HFF-Myc (cell line): ENCODE data around the gene WNT4.

Experiments used
- DNase-seq: peaks from one replicate; pipeline ENCODE4 v3.0.0-alpha.2; 2011; ENCODE audit warnings: low read depth; ENCODE audit errors: extremely low read depth
- H3K4me3 ChIP-seq: replicated peaks from 2 replicates; pipeline ENCODE4 v1.5.1; 2011; ENCODE audit warnings: low read depth, mild to moderate bottlenecking, control low read depth, low read length
- TF ChIP-seq, protein P1 (sequence below): IDR thresholded peaks from 2 replicates; pipeline ENCODE4 v1.5.1; 2012; ENCODE audit warnings: mild to moderate bottlenecking, low read depth, low read length, control low read depth; ENCODE audit errors: missing control alignments

The WNT4 gene

DNA sequence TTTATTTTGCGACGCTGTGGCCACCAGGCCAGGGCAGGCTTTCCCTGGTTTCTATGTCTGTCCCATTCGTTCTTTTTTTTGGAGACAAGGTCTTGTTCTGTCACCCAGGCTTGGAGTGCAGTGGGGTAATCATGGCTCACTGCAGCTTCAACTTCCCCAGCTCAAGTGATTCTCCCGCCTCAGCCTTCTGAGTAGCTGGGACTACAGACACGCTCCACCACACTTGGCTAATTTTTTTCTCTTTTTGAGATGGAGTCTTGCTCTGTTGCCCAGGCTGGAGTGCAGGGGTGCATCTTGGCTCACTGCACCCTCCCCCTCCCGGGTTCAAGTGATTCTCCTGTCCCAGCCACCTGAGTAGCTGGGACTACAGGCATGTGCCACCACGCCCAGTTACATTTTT lies 43.4 kb upstream of the WNT4 start:
- TF ChIP-seq, protein P1, sequence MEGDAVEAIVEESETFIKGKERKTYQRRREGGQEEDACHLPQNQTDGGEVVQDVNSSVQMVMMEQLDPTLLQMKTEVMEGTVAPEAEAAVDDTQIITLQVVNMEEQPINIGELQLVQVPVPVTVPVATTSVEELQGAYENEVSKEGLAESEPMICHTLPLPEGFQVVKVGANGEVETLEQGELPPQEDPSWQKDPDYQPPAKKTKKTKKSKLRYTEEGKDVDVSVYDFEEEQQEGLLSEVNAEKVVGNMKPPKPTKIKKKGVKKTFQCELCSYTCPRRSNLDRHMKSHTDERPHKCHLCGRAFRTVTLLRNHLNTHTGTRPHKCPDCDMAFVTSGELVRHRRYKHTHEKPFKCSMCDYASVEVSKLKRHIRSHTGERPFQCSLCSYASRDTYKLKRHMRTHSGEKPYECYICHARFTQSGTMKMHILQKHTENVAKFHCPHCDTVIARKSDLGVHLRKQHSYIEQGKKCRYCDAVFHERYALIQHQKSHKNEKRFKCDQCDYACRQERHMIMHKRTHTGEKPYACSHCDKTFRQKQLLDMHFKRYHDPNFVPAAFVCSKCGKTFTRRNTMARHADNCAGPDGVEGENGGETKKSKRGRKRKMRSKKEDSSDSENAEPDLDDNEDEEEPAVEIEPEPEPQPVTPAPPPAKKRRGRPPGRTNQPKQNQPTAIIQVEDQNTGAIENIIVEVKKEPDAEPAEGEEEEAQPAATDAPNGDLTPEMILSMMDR, result no peak
- H3K4me3 ChIP-seq, result no peak overlapping the region

DNA sequence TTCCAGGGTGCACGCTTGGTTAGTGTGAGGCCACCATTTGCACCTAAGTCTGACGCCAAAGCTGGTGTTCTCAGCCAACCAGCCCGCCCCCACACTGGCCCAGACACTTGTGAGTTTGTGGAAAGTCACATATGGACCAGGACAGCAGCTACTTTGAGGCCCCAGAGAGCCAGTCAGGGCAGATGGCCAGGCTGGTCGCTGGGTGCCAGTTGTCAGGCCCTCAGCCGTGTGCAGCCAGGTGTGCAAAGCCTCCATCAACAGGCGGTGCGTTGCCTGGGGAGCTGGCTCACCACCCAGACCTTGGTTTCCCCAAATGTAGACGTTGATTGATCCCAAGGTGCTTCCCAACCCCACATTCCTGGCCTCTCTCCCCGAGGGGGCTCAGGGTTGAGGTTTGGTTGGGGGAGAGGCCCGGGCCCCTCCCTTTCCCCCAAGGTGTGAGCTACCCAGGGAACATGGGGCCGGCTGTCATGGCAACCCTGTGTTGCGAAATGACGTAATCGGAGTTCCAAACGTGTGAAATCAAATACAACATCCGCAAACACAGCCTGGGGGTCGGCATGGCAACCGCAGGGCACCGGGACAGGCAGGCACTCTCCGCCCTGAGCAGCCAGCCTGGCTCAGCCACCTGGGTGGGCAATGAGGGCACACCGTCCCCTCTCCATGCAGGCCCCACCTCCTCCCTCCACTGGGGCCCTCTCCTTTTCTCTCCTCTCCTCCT lies 42.2 kb upstream of the WNT4 start:
- no peak for DNase-seq
- H3K4me3 ChIP-seq, result no peak overlapping the region
- TF ChIP-seq, protein P1, result no peak

More for the DNA sequence above, 43.4 kb upstream of the WNT4 start:
- DNase-seq, result no peak

DNA sequence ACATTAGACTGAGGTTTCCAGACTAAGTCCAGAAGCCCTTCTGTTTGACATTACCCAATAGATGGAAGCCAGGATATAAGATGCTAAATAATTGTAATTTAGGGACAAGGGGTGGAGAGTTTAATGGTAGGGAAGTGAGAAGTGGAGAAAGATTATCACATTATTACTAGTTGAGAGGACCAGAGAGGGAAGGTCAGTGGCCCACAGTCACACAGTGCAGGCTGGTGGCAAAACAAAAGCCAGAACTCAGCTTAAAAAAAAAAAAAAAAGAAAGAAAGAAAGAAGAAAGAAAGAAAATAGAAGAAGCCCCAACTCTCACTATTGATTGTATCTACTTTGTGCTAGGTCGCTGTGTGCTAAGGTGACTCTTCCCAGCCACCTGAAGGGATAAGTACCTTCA lies 41.6 kb upstream of the WNT4 start:
- TF ChIP-seq, protein P1, result no peak
- no peak for DNase-seq
- H3K4me3 ChIP-seq, result no peak overlapping the region

DNA sequence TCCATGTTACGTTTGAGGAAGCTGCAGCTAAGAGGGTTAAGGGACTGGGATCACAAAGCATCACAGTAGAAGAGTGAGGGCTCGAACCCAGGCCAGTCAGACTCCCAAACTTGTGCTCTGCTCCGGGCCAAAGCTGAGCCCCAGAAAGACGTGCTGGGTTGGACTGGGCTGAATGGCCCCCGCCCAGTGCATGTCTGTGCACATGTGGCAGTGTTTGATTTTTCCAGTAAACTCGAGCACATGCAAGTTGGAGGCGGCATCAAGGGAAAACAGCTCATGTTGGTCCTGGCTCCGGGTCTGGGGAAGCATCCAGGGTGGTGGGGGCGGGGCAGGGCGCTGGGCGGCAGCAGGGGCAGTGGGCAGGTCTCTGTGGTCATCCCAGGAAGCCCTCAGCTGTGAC lies 39.8 kb upstream of the WNT4 start:
- DNase-seq, result no peak
- TF ChIP-seq, protein P1, result no peak
- no peak overlapping the region for H3K4me3 ChIP-seq

DNA sequence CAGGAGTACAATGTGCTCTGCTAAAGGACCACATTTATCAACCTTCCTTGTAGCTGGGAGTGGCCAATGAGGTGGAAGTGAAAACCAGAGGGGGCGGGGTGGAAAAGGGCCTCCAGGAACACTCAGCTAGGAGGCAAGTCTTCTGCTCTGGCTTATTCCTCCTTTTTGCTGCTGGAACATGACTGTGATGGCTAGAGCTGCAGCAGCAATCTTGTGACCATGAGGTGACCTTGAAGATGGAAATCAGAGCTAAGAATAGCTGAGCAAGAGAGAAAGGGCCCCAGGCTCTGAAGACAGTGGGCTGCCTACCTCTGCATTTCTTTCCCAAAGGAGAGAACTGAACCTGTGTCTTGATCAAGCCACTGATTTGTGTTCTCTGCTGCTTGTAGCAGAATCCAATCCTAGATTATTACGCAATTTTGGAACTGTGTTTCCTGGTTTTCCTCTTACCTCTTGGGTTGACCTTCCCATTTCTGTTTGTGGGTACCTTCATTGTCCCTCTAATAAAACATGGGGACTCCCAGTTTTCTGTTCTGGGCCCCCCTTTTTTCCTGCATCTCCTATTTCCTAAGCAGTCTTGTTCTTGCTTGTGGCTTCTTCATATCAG lies 36.4 kb upstream of the WNT4 start:
- DNase-seq, result no peak
- TF ChIP-seq, protein P1, result no peak
- H3K4me3 ChIP-seq, result no peak overlapping the region

DNA sequence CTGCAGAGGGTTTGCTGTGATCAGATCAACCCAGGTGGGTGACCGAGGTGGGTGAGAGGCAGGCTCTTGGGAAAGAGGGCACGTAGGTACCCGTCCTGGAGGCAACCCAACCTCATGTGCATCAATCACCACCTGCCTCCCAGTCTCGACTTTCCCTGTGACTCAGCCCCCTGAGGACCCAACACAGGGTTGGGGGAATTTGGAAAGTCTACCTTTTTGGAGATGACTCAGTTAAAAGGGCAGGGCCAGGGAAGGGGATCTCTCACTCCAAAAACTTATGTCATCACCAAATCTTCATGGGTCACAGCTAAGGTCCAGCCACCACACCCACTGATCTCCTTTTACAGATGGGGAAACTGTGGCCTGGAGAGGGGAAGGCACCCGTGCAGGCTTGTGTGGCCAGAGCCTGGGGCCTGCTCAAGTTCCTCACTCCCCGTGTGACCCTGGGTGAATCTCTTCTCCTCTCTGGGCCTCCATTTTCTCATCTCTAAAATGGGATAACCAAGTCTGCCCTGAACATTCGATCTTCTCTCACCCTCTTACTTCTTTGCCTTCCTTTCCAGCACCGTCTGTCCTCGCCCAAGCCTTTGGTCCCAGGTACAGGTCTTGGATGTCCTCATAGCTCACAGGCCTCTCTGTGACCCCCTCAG lies 34.6 kb upstream of the WNT4 start:
- no peak overlapping the region for H3K4me3 ChIP-seq
- no peak for DNase-seq
- TF ChIP-seq, protein P1, result no peak
